GM21390 (cell line): ENCODE data around the gene MT1G.
"Not testable (repeated sequence)": the region's sequence is repeated elsewhere in the genome, so short reads cannot be mapped to it uniquely, and the experiment has no call there.

Experiments used
- ATAC-seq: cut with Tn5 transposase; IDR thresholded peaks from one replicate; pipeline ENCODE4 v1.9.1; 2021; ENCODE audit not compliant: unreplicated experiment

MT1G gene

DNA sequence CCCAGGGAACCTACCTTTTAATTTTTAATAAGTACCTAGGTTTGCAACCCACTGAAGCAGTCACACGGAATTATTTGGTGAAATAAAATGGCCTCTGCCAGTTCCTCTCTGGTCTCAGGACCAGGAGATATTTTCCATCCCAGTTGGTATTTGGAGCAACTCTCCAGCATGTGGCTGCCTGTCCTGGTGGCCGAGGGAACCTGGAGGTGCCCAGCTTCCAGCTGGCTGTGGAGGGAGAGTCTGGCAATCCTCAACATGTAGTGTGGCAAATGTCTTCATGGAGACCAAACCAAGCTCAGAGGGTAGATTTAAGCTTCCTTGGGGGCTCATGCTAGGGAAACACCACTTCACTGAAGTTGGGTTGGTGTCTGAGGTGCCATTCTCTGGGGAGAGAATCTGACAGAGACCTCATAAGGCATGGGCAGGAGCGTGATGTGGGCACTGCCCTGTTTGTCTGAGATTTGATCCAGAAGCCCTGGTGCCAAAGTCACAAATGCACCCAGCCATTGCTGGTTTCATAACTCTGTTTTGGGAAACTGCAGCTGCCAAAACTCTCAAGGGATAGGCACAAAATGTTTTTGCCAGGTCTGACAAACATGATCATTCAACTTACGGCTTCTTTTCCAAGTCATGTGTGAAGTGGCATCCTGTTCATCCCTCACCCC lies 17.2 kb upstream of the MT1G start:
- no peak for ATAC-seq

DNA sequence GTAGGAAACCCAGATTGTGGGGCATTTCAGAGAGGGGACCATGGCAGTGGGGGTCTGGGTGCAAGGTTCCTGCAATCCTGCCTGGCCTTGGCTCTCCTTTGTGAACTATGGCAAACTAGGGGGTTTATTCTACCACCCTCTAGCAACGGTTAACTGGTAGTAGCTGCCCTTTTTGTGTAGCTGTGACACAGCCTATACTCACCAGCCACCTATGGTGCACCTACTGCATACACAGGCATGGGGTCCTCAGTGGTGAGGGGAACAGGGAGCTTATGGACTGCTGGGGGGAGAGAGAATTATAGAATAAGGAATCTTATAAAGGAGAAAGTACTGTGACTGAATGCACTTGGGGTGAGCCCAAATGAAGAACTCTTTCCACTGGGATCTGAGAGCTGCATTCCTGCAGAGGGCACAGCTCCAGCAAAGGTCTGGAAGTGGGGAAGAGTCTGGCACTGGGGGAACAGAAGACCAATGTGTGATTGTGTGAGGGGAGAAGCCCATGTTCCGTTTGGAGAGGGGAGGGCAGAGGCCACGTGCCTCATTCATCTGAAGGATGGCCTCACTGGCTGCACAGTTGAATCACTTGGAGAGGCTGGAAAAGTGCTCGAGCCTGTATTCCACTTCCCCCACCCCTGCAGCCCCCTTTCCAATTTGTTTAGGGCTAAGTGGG lies 16.5 kb upstream of the MT1G start:
- ATAC-seq: no peak

DNA sequence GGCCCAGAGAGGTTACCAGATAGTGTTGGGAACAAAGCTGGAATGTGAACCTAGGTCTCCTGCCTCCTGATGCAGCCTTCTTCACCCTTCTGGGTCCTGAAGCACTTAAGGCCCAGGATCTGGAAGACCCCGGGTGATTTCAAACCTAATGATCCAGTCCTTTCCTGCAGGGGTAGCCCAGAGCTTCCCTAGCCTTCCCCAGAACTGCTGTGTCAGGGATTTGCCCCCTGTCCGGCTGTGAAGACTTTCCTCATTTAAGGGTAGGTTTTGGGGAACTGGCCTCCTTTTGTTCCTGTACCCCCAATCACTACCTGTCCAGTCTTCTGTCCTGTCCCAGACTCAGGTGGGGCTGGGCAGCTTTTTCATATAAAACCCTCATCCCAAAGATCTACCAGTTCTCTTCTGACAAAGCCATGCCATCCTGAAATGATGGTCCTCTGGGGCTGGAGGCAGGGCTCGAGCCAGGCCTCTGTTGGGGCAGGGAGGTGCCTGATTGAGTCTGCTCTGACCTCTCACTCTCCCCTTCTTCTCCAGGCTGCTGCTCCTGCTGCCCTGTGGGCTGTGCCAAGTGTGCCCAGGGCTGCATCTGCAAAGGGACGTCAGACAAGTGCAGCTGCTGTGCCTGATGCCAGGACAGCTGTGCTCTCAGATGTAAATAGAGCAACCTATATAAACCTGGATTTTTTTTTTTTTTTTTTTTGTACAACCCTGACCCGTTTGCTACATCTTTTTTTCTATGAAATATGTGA lies 15.7 kb upstream of the MT1G start:
- ATAC-seq: no peak

DNA sequence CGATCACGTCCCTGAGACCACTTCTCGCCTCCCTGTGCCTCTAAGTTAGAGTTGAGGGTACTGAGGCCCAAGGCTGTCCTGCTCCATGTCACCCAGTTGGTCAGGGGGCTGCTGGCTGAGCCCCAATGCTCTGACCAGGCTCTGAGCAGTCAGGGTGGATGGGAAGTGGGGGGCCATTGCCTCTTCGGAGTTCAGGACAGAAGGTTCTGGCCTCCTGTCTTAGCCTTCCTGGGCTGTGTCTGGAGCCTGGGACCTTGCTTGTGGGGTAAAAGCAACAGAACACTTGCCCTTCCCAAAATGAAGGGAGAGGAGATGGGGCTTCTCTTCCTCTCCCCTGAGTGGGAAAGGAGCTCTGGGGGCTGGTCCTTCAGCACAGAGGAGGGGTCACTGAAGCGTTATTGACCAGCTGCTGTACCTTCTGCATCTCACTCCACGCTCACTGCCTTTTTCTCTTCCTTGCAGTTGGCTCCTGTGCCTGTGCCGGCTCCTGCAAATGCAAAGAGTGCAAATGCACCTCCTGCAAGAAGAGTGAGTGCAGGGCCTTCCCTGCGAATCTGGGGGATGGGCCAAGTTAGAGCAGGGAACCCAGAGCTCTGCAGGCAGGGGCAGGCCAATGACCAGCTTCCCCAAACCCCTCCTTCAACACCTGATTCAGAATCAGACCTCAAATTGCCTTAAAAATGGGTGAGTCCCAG lies 15.0 kb upstream of the MT1G start:
- no peak for ATAC-seq

DNA sequence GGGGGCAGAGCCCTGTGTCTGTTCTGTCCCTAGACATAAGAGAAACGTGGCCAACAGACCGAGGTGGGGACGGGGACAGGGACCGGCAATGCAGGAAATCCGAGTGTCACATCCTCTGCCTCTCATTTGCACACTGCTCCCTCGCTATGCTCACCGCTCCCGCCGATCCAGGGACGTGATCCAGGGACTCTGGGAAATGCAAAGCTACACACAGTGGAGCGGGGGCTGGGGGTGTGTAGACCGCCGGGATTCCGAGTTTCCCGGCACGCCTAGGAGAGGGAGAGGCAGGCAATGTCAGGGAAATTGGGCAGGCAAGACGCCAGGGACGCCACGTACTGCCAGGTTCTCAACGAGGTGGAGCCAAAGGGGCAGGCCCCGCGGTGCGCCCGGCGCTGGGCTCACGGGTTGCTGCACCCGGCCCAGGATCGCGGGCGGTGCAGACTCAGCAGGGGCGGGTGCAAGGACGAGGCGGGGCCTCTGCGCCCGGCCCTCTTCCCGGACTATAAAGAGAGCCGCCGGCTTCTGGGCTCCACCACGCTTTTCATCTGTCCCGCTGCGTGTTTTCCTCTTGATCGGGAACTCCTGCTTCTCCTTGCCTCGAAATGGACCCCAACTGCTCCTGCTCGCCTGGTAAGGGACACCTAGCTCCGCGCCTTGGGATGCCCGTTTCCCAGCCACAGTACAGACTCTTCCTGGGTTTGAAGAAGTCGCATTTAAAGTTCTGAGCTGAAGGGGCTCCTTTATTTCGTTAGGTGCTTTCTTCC lies 14.3 kb upstream of the MT1G start, which contains the start of gene MT1X:
MT1X (plus strand) TSS at position 532 of the 764 bp plus-strand sequence; CDS start at position 603, 71 bp downstream.
- peak; percentile 98 for ATAC-seq

DNA sequence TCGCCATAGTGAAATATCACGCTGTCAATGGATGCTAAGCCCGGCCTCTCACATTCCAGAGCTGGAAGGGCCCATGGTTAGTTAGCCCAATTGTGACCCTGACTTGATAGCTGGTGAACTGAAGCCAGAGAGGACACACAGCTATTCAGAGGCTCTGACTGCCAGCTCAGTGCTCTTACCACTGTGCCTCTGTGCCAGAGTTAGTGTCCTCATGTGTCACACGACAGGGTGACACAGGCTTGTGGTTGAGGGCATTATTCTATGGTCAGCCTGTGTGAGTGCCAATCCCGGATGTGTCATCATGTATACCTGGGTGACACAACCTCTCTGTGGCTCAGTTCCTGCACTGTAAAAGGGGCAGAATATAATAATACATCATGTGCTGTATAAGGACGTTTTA lies 12.0 kb upstream of the MT1G start:
- ATAC-seq: no peak

DNA sequence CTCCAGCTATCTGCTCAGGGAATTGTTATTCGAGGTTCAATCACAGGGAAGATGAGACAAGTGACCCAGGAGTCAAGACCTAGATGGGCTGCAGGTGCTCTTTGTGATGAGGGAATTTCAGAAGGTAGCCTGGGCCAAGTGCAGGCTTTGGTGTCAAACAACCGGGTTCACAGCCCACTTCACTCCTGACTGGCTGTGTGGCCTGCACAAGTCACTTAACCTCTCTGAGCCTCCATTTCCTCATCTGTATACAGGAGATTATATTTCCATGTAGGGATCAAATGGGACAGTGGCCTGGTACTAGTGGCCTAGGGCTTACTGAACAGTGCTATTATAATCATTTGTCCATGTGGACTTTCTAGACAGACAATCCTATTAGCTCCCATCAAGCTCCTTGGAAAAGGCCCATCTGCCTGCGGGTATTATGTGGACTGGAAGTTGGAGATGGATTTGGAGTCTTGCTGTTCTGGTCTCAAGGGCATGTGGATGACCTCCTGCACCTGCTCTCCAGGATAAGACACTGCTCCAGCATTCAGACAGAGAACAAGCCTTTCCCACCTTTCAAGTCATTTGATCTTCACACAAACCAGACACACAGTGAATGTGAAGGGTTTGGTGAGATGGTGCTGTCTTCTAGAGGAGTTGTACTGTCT lies 11.3 kb upstream of the MT1G start:
- no peak for ATAC-seq

DNA sequence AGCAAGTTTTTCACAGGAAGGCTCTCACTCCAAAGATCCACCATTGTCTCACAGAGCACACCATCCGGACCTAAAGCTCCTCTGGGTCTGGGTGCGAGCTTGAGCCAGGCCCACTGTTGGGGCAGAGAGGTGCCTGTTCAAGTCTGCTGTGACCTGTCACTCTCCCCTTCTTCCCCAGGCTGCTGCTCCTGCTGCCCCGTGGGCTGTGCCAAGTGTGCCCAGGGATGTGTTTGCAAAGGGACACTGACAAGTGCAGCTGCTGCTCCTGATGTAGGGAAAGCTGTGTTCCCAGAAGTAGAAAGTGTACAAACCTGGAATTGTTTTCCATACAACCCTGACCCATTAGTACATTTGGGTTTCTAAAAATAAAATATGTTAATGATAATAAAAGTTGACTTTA lies 9.6 kb upstream of the MT1G start:
- no peak for ATAC-seq

DNA sequence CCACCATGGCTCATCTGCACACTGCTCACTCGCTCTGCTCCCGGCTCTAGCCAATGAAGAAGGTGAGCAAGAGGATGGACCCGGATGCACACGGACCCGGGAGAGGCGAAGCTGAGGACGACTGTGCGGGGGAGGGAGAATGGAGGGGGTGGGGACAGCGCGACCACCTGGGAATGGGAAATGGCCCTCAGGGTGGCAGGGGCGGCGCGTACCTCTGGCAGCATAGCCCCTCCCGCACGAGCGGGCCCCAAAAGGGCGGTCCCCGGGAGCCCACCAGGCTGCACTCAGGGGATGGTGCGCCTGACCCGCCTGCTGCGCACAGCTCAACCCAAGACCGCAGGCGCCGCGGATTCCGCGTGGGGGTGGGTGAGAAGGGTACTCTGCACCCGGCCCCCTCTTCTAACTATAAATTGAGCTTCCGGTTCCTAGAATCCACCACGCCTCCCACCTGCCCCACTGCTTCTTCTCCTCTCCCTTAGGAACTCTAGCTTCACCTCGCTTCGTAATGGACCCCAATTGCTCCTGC lies 7.9 kb upstream of the MT1G start:
- no peak for ATAC-seq

DNA sequence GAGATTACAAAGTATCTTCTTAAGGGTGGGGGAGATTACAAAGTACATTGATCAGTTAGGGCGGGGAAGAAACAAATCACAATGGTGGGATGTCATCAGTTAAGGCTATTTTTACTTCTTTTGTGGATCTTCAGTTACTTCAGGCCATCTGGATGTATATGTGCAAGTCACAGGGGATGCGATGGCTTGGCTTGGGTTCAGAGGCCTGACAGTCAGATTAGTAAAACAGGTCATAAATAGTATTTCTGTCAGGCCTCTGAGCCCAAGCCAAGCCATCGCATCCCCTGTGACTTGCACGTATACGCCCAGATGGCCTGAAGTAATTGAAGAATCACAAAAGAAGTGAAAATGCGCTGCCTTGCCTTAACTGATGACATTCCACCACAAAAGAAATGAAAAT lies 6.7 kb upstream of the MT1G start:
- not testable (repeated sequence) for ATAC-seq

DNA sequence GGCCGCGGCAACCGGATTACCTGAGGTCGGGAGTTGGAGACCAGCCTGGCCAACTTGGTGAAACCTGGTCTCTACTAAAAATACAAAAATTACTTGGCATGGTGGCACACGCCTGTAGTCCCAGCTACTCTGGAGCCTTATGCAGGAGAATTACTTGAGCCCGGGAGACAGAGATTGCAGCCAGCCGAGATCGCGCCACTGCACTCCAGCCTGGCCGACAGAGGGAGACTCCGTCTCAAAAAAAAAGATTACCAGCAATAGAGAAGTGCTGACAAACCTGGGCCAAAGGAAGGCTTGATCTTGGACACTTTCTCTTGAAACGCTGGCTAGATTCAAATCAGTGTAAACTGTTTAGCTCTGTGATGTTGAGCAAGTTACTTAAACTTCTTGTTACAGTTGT lies 6.1 kb upstream of the MT1G start:
- no peak for ATAC-seq

DNA sequence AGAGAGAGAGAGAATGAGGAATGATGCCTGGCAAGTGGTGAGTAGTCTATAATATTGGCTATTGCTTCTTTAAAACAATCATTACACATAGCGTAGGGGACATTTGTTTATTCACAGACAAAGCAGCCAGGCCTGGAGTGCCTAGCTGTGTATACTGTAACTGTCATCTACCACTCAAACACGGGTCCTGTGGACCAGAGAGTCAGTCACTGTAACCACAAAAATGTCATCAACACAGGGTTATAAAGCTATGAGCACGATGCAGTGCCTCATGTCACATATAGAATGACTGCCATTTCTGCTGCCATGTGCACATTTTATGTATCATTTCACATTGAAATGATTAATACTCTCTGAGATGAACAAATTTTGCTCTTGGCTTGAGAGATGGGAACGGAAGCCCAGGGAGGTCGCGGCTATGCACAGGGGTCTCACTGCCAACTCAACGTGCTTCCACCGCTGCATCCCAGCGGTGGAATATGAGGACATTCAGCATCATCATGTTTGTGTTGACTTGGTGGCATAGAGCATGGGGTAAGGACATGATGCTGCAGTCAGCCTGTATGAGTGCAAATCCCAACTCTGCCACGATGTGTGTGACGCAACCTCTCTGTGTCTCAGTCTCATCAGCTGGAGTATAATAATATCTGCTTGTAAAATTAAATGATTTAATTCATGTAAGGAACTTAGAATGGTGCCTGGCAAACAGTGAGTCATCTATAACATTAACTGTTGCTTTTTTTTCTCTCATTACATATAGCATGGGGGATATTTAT lies 5.1 kb upstream of the MT1G start:
- no peak for ATAC-seq

DNA sequence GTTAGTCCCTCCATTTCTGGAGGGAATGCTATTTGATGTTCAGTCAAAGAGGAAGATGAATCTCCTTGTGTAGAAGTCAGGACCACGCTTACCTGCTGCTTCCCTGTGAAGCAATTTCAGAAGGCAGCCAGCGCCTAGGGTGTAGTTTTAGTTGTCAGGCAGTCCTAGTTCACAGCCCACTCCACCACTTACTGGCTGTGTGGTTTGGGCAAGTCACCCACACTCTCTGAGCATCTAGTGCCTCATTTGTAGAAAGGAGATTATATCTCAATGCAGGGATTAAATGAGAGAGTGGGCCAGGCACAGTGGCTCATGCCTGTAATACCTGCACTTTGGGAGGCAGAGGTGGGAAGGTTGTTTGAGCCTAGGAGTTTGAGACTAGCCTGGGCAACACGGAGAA lies 4.3 kb upstream of the MT1G start:
- not testable (repeated sequence) for ATAC-seq

DNA sequence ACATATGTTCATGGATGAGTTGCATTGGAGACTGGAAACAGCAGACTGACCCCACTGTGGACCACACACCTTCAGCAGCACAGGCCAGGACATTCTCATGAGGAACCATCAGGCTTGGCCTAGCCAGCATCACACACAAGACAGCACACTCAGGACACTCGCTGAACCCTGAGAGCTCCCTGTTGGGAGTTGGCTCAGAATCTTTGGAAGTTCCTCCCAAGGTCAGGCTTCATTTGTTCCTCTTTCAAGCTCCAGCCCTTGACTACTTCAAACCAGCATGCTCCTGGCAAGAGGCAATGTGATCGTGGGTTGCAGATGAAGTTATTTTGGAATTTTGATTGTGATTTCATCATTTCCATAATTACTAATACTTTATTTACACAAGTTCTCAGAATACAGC lies 3.8 kb upstream of the MT1G start:
- not testable (repeated sequence) for ATAC-seq

DNA sequence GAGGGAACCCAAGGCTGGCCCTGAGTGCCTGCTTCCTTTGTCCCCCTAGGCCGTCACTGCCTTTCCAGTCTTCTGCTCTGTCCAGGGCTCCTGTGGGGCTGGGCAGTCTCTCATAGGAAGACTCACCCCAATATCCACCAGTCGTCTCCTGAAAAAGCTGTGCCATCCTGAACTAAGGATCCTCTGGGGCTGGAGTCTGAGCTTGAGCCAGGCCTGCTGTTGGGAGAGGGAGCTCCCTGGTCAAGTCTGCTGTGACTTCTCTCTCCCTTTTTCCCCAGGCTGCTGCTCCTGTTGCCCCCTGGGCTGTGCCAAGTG lies 2.7 kb upstream of the MT1G start:
- no peak for ATAC-seq

DNA sequence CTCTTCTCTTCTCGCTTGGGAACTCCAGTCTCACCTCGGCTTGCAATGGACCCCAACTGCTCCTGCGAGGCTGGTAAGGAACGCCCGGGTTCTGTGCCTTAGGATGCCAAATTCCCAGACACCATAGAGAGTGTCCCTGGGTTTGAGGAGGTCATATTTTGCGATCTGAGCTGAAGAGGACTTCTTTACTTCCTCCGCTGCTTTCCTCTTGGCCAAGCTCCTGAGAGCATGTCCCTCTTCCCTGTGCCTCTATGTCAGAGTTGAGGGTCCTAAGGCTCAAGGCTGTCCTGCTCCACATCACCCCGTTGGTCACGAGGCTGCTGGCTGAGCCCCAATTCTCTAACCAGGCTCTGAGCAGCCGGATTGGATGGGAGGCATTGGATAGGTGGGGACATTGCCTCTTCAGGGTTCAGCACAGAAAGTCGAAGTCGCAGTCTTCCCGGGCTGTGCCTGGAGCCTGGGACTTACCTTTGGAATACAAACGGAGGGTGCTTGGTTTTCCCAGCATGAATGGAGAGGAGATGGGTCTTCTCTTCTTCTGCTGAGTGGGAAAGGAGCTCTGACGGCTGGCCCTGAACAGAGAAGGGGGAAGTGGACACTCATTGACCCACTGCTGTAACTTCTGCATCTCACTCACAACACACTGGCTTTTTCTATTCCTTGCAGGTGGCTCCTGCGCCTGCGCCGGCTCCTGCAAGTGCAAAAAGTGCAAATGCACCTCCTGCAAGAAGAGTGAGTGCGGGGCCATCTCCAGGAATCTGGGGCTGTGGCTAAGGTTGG lies 2.2 kb upstream of the MT1G start:
- ATAC-seq: no peak

DNA sequence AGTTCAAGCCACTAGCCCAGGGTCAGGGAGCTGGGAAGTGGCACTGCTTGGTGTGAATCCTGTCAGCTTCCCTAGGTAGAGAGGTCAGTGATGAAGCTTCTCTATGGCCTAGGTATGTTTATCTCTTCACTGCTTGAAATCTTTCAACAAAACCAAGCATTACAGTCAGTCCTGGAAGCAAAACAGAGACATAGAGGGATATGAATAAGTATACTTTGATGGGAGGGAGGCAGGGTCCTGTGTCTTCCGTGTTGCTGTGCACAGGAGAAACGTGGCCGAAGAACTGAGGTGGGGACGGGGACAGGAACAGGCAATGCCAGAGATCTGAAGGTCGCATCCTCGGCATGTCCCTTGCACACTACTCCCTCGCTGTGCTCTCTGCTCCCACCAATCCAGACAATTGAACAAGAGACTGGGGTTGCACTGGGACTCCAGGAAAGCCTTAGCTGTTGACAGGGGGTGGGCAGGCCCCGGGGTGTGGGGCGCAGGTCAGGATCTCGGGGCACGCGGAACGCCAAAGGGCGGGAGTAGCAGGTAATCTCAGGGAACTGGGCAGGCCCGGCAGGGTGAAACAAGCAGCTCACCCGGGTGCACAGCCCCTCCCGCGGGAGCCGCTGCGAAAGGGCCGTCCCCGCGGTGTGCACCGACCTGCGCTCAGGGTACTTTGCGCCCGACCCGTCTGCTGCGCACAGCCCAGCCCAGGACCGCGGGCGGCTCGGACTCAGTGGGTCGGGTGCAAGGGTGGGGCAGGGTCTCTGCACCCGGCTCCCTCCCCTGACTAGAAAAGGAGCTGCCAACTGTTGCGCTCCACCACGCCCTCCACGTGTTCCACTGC lies 1.4 kb upstream of the MT1G start, which contains the start of gene MT1H:
MT1H (plus strand) TSS at position 810 of the 835 bp plus-strand sequence. CDS start 71 bp downstream, outside the sequence.
- no peak for ATAC-seq
